NCI-H2029 treated with DMSO at 0.1 percent for 48 hours (cell line): ENCODE data around the gene CEP135.
"Not testable (repeated sequence)": the region's sequence is repeated elsewhere in the genome, so short reads cannot be mapped to it uniquely, and the experiment has no call there.

ENCODE experiments used
- DNase-seq: peaks from one replicate; lab custom pipeline; 2025; lab: John Stamatoyannopoulos, UW

CEP135 gene, protein sequence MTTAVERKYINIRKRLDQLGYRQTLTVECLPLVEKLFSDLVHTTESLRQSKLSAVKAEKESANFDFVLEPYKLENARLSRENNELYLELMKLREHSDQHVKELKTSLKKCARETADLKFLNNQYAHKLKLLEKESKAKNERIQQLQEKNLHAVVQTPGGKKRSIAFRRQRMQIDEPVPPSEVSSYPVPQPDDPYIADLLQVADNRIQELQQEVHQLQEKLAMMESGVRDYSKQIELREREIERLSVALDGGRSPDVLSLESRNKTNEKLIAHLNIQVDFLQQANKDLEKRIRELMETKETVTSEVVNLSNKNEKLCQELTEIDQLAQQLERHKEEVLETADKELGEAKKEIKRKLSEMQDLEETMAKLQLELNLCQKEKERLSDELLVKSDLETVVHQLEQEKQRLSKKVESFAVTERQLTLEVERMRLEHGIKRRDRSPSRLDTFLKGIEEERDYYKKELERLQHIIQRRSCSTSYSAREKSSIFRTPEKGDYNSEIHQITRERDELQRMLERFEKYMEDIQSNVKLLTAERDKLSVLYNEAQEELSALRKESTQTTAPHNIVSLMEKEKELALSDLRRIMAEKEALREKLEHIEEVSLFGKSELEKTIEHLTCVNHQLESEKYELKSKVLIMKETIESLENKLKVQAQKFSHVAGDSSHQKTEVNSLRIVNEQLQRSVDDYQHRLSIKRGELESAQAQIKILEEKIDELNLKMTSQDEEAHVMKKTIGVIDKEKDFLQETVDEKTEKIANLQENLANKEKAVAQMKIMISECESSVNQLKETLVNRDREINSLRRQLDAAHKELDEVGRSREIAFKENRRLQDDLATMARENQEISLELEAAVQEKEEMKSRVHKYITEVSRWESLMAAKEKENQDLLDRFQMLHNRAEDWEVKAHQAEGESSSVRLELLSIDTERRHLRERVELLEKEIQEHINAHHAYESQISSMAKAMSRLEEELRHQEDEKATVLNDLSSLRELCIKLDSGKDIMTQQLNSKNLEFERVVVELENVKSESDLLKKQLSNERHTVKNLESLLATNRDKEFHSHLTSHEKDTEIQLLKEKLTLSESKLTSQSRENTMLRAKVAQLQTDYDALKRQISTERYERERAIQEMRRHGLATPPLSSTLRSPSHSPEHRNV

DNA sequence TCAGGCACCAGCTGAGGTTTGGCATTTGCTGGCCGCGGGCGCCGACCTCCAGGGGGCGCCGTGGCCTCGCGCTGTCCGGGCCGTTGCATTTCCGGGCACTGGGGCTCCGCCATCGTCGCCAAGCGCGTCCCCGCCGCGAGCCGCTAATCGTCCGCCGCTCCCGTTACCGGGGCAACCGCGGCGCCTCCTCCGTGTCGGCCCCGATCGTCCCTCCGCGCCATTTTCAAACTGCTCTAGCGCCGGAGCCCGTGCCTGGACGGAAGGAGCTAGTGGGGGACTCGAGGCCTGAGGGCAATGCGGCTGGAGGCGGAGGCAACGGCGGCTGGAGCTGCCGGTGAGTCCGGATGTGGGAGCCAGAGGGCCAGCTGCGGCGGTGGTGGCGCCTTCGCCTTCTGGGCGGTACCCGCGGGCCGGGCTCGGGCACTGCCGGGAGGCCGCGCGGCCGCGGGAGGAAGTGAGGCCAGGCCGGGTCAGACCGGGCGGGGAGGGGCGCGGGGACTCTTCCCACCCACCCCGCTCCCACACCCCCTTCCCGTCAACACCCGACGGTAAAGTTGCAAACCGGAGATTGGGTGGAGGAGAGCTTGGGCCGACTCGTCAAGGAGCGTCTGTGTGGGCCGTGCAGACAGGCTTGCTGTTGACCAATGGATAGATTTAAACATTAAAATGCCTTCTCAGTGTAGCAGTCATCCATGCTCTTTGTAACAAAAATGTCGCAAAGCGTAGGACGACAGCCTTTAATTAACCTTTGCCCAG, at the start of gene CEP135:
Gene CEP135, plus strand, starts transcription at position 220 of the 756 bp plus-strand sequence. CDS start 3,186 bp downstream, outside the sequence.
- DNase-seq: peak; percentile 73

DNA sequence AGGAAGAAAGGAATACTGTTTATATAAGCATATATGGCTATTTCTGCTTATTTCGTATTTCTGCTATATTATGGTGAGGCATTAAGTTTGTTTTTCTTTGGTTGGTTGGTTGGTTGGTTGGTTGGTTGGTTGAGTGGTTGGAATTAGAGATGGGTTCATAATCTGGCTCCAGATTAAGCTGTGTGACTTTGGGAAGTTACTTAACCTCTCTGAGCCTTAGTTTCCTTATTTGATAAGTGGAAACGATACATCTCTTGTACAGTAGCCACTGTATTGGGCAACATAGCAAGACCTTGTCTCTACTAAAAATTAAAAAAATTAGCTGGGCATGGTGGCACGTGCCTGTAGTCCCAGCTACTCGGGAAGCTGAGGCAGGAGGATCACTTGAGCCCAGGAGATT, 46.1 kb upstream of the CEP135 start:
- DNase-seq: no peak

DNA sequence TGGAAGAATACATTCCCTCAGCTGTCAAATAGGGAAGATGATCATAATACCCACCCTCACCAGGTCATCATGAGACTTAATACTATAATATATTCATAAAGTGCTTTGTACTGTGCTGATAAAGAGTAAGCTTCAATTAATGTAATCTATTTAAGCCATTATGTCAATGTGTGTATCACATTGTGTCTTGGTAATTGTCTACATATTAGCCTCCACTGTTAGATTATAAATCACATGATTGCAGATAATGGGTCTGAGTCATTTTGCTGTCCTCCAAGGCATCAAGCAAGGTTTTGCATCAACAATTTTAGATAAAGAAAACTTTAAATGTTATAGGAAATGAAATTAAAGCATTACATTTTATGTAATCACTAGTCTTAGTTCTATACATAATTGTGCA, 45.2 kb upstream of the CEP135 start:
- no peak for DNase-seq

DNA sequence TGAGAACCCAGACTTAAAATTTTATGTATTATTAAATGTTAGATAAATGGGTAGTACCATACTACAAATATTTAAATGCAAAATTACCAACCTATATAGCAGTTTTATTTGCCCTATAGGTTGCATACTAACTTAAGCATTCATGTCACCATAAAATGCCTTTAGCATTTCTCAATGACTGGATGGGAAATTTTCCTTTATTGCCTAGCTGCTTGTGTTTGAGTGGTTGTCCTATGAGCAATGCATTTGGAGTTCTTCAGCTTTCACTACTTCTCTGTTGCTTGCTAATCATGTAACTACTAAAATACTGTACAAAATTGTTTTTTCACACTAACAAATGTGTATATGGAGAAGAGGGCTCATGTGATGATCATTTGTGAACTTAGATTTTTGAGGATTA, 44.2 kb upstream of the CEP135 start:
- no peak for DNase-seq

DNA sequence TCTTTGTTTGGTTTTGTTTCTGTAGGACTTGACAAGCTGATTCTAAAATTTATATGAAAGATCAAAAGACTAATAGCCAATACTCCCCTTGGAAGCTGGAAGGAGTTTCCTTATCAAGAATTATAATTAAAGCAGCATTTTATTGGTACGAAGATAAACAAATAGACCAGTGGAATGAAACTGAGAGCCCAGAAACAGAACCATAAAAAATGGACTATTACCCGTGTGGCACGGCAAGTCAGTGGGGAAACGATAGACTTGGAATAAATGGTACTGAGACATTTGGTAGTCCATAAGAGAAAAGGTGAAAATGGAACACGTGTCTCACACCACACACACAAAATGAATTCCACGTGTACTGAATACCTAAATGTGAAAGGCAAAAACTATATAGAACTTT, 42.4 kb upstream of the CEP135 start:
- DNase-seq: no peak

DNA sequence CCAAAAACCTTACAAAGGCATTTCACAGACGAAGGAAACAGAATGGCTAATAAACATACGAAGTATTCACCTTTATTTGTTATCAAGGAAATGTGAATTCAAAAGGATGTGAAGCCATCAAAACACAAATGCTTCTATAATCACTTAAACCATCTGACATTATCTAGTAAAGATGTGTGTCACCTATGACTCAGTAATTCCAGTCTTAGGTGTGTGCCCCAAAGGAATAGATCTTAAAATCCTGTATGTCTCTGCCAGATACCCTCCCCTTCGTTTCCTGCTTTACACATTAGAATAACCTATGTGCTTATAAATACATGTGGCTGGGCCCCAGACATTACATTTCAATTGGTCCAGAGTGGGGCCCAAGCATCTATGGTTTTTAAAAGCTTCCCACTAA, 41.8 kb upstream of the CEP135 start:
- no peak for DNase-seq

DNA sequence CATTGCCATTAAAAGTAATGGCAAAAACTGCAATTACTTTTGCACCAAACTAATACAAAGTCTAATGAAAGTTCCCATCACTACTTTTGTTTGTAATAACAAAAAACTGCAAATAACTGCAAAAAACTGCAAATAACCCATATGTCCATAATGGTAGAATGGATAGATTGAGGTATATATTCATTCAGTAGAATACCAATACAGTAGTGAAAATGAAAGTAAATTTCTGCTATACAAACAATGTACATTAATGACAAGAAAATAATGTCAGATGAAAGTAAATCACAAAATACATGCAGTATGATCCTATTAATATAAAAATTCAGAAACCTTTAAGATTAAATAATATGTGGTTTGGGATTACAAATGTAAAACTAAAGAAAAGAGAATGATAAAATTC, 41.3 kb upstream of the CEP135 start:
- no peak for DNase-seq

DNA sequence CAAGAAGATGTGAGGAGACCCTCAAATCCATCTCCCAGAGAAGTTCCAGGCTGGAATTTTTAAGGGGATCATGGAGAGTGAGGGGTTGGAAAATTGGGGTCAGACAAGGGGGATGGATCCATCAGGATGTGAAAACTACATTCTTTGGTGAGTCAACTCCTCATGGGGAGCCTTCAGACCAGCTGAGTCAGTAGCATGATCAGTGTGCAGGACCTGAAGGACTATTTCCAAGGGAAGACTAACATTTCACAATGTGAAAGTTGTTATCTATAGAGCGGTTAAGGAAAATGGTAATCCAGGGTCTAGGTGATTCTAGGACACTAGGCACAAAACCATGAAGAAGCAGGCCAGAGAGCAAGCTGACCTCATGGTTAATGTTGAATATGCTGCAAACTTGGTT, 38.6 kb upstream of the CEP135 start:
- DNase-seq: no peak

- DNase-seq: no peak
Measured at GRCh38 chr4:55912249-55912648, 36.5 kb upstream of the CEP135 start.

- no peak for DNase-seq
Measured at GRCh38 chr4:55920571-55920970, 28.2 kb upstream of the CEP135 start.

DNA sequence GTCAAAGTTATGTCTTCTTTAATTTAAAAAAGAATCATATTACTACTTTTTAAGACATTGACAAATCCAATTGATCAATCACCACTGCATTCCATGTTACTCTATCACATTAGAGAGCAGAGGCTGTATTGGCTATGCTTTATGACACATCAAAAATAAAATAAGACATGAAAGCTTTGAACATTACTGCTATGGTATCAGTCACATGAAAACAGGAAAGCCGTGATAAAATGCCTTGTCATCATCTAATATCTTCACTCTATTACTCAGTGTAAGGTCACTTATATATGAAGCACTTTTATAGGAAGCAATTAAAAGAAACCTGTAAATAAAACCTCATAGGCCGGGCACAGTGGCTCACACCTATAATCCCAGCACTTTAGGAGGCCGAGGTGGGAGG, 27.7 kb upstream of the CEP135 start:
- no peak for DNase-seq

- DNase-seq: no peak
Measured at GRCh38 chr4:55925241-55925640, 23.5 kb upstream of the CEP135 start.

GRCh38 chr4:55926610-55927009, 22.1 kb upstream of the CEP135 start:
- DNase-seq: no peak

DNA sequence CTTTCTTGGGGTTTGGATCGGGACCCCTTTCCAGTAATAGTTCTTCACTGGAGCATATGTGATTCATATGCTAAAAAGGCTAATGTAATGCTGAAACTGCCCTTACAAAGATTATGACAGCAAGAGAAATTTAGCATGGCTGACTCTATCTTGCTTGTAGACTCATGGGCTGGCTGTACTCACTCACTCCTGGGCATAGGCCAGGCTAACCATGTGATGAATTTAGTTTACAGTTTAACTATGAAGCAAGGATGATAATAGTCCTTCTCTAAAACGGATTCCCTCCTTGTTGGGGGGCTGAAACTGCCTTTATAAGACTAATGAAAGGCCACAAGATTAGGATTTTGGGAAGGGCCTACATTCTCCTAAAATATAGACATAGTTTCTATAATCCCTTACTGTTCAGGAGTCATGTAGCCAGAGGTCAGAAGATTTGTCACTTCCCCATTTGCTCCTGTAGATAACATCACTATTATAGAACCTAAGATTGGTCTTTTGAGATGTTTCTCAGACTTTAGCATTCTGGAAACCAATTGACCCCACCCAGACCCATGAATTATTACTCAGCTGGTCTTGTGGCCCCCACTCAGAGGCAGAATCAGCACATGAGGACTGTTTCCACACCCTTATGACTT, 20.8 kb upstream of the CEP135 start:
- no peak for DNase-seq

DNA sequence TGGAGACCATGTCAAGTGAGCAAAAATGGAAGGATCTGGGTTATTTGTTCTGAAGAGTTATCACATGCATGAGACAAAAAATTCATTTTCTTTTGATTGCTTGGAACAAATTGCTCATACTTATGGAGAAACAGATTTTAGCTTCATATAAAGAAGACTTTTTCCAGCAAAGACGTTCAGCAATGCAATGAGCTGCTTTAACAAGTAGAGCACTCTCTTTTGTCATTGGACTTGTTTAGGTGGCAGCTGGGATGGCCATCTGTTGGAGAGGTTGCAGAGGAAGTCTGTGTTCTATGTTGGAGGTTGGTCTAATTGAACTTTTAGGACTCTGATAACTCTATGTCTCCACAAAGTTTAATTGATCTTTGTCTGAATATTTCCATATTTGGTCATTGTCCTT, 19.9 kb upstream of the CEP135 start:
- DNase-seq: no peak

- no peak for DNase-seq
Measured at GRCh38 chr4:55931043-55931442, 17.7 kb upstream of the CEP135 start.

GRCh38 chr4:55931833-55932232, 16.9 kb upstream of the CEP135 start:
- no peak for DNase-seq

DNA sequence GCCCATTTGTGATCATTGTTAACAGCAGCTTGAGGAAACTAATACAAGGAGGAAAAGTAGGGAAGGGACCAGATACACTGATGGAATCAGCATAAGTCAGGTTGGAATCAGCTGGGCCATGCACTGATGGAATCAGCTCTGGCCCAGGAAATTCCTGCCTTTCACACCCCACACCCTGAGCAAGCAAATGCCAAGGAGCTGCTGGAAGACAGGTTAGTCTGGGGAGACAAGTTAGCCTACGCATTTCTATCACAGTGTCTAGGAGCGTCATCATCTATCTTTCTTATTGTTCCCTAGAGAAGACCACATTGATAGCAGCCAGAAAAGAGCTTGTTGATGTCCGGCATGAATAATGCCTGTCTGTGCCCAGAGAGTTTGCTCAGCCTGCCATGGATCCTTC, 16.2 kb upstream of the CEP135 start:
- no peak for DNase-seq

DNA sequence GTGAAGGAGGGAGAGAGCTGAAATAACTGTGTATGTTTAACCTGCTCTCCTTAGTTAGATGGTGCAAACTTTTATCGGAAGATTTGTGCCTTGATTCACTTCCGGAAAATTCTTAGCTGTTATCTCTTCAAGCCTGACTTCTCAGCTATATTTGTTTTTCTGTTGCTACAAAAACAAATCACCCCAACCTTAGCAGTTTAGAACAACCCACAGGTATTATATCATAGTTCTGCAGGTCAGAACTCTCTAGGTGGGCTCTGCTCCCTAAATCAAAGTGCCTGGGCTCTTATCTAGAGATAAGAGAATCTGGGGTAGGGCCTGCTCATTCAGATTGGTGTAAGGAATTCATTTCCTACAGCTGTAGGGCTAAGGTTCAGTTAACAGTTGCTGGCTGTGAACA, 15.1 kb upstream of the CEP135 start:
- no peak for DNase-seq

DNA sequence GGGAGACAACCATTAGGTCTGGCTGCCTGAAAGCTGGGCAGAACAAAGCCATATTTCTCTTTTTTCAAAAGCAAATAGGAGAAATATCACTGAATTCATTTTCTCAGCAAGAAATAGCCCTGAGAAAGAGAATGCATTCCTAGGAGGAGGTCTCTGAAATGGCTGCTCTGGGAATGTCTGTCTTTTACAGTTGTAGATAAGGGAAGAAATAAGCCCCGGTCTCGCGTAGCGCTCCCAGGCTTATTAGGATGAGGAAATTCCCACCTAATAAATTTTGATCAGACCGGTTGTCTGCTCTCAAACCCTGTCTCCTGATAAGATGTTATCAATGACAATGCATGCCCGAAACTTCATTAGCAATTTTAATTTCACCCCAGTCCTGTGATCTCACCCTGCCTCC, 12.8 kb upstream of the CEP135 start:
- DNase-seq: not testable (repeated sequence)

GRCh38 chr4:55938481-55938880, 10.3 kb upstream of the CEP135 start:
- DNase-seq: no peak
